Tibial nerve (tissue), 4 donors: ENCODE measurements around the gene KCTD13. TPM values are rescaled to one million over a fixed set of nuclear protein-coding genes. Genes with fewer than 3 reads are reported as not detected.
A peak's percentile ranks its signal among the peaks of the same experiment; 100 is the strongest.

ENCODE experiments used
- DNase-seq, 2 donors: peaks; one replicate each; pipeline ENCODE4 v3.0.0-alpha.2; 2019; ENCODE audit warnings: low spot score in 2 of 2
- H3K27ac ChIP-seq, 4 donors: fragments of 200-600 bp; sonication (generic) in 3 of 4; one replicate each; pipeline ENCODE4 v1.5.1; 2017 to 2019; ENCODE audit warnings: mild to moderate bottlenecking in 1 of 4
- H3K27me3 ChIP-seq, 2 donors: fragments of 200-600 bp; sonication (generic) in 1 of 2; one replicate each; pipeline versions ENCODE4 v1.5.1 to v1.6.0; 2017 to 2019
- H3K36me3 ChIP-seq, 3 donors: fragments of 200-600 bp; sonication (generic); one replicate each; pipeline ENCODE4 v1.5.1; 2018 to 2019
- H3K4me1 ChIP-seq, 4 donors: fragments of 200-600 bp; sonication (generic) in 3 of 4; one replicate each; pipeline ENCODE4 v1.5.1; 2017 to 2019
- H3K4me3 ChIP-seq, 4 donors: fragments of 200-600 bp; sonication (generic) in 3 of 4; one replicate each; pipeline ENCODE4 v1.5.1; 2017 to 2019; ENCODE audit warnings: mild to moderate bottlenecking in 1 of 4, moderate library complexity in 1 of 4
- H3K9me3 ChIP-seq, 4 donors: fragments of 200-600 bp; sonication (generic) in 3 of 4; one replicate each; pipeline ENCODE4 v1.5.1; 2017 to 2019
- CTCF ChIP-seq, 5 experiments: fragments of 200-600 bp in 3 of 5; fragments of 450-650 bp in 2 of 5; sonication (generic) in 3 of 5; IDR thresholded peaks; one replicate each; pipeline ENCODE4 v1.5.1; 2016 to 2019; ENCODE audit warnings: antibody characterized with exemption in 5 of 5, mild to moderate bottlenecking in 3 of 5, moderate library complexity in 2 of 5
- EP300 ChIP-seq, 2 donors: sonication (generic); formaldehyde crosslinking; IDR thresholded peaks; one replicate each; pipeline ENCODE4 v1.6.1; 2017; ENCODE audit warnings: antibody characterized with exemption in 2 of 2, mild to moderate bottlenecking in 1 of 2
- POLR2A ChIP-seq, 2 donors: fragments of 450-650 bp; IDR thresholded peaks; one replicate each; pipeline ENCODE4 v1.6.1; 2017; ENCODE audit warnings: antibody characterized with exemption in 2 of 2, mild to moderate bottlenecking in 2 of 2, moderate library complexity in 2 of 2
- WGBS, 2 donors: methylation state at CpG; one replicate each; pipeline ENCODE4 v1.1.5; 2018; 5-methylcytosine and 5-hydroxymethylcytosine counted together
- total RNA-seq, 4 donors: library from RNA; depleted of rRNA; stranded (reverse); fragments of >200 nt; gene quantifications; one replicate each; pipeline ENCODE4 v1.1.0, GENCODE V29; 2016

The KCTD13 gene
- total RNA-seq, 4 donors from 2014 or later = 31.0 to 81.0 (median 38.7) TPM

GRCh38 chr16:29925105-29925756 is 795 bp downstream of the KCTD13 start:
- peak overlapping the region; percentile 78 to 84 (median 80) for H3K4me3 ChIP-seq
- peaks cover 0 to 39% (median 19%) of the 10 kb centered on the region in 4 donors for H3K4me1 ChIP-seq
- WGBS, 2 donors = 6% methylated on average over 9 of the region's 9 CpGs
- H3K27ac ChIP-seq = peak overlapping the region; percentile 78 to 93 (median 85)
- no peak for DNase-seq
- no peaks in the 10 kb centered on the region for H3K9me3 ChIP-seq
- H3K36me3 ChIP-seq = peaks cover 0 to 33% (median 13%) of the 10 kb centered on the region in 3 donors
- TF ChIP-seq POLR2A (IDR thresholded peaks at IDR 0.05) (no peak), EP300 (IDR thresholded peaks at IDR 0.05) (no peak), CTCF (IDR thresholded peaks at IDR 0.05) (no peak)
- no peaks in the 10 kb centered on the region for H3K27me3 ChIP-seq

GRCh38 chr16:29922986-29923501 is 3.0 kb downstream of the KCTD13 start:
- H3K9me3 ChIP-seq = no peaks in the 10 kb centered on the region
- no peak for DNase-seq
- peaks cover 0 to 49% (median 21%) of the 10 kb centered on the region in 3 donors for H3K36me3 ChIP-seq
- H3K27ac ChIP-seq = no peak overlapping the region
- TF ChIP-seq POLR2A (IDR thresholded peaks at IDR 0.05) (no peak), EP300 (IDR thresholded peaks at IDR 0.05) (no peak), CTCF (IDR thresholded peaks at IDR 0.05) (no peak)
- H3K4me3 ChIP-seq = no peak overlapping the region
- H3K27me3 ChIP-seq = no peaks in the 10 kb centered on the region
- 93 to 95% methylated on average over 12 of the region's 12 CpGs for WGBS, 2 donors
- H3K4me1 ChIP-seq = peaks cover 0 to 39% (median 19%) of the 10 kb centered on the region in 4 donors

GRCh38 chr16:29922326-29922725 is 3.7 kb downstream of the KCTD13 start:
- TF ChIP-seq EP300 (IDR thresholded peaks at IDR 0.05) (no peak), CTCF (IDR thresholded peaks at IDR 0.05) (no peak)

GRCh38 chr16:29921034-29921385 is 5.0 kb downstream of the KCTD13 start:
- Histone ChIP-seq H3K36me3 (peaks cover 0 to 63% (median 21%) of the 10 kb centered on the region in 3 donors), H3K27ac (peak overlapping the region in 1 of 4 donors; percentile 36)
- WGBS, 2 donors = 51 to 62% methylated on average over 3 of the region's 3 CpGs

More at GRCh38 chr16:29922326-29922725, 3.7 kb downstream of the KCTD13 start:
- peaks cover 0 to 53% (median 21%) of the 10 kb centered on the region in 3 donors for H3K36me3 ChIP-seq
- no peak for DNase-seq
- H3K27ac ChIP-seq = no peak overlapping the region
- no peaks in the 10 kb centered on the region for H3K9me3 ChIP-seq
- H3K27me3 ChIP-seq = no peaks in the 10 kb centered on the region
- 71 to 84% methylated on average over 2 of the region's 2 CpGs for WGBS, 2 donors
- peaks cover 0 to 34% (median 15%) of the 10 kb centered on the region in 4 donors for H3K4me1 ChIP-seq
- H3K4me3 ChIP-seq = no peak overlapping the region

More at GRCh38 chr16:29921034-29921385, 5.0 kb downstream of the KCTD13 start:
- Histone ChIP-seq H3K4me3 (no peak overlapping the region), H3K27me3 (no peaks in the 10 kb centered on the region), H3K4me1 (peaks cover 0 to 26% (median 8%) of the 10 kb centered on the region in 4 donors), H3K9me3 (no peaks in the 10 kb centered on the region)
- no peak for TF ChIP-seq CTCF (IDR thresholded peaks at IDR 0.05)
- TF ChIP-seq EP300 (IDR thresholded peaks at IDR 0.05) = no peak
- no peak for TF ChIP-seq POLR2A (IDR thresholded peaks at IDR 0.05)
- no peak for DNase-seq
